ENCODE results near the gene SLC38A7. TPM values are rescaled to one million over a fixed set of nuclear protein-coding genes. Genes with fewer than 3 reads are reported as not detected.

Gene SLC38A7
- total and polyA plus RNA-seq, 2 of the 13 experiments (the other 11 are each of a cell fraction or from before 2014, with no cell fraction given), result 13.2 to 14.1 TPM

DNA sequence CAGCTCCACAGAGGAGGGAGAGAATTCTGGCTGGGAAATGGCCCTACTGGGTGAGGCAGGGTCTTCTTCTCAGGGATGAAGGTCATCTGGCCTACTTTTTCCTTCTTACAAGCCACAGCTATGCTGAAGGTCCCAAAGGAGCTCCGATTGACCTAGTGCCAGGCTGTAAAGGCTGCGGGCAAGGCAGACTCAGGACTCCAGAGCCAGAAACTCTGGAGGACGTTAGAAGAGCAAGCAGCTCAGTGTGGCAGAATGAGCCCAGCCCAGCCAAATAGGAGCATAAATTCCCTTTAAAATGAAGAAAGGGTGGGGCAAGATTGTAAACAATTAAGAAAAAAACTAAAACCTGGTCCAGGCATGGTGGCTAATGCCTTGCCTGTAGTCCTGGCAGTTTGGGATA lies 34.9 kb downstream of the SLC38A7 start:
- ChIA-PET POLR2A (interaction anchor here (2.4 kb wide), 1 partner anchor 14 kb away, joined by 13 read pairs; no protein-coding TSS in a partner anchor), CTCF (ENCODE audit: low intra/inter-chr PET ratio, low total read pairs) (no interaction called here)
- Histone ChIP-seq H3K9ac (ENCODE audit: insufficient read depth, low read depth, low read length) (no peak overlapping the region), H3K27me3 (ENCODE audit: control insufficient read depth in 1 of 2, insufficient read depth in 2 of 2, low read length in 2 of 2) (no peaks in the 10 kb centered on the region), H4K20me1 (ENCODE audit: insufficient read depth, low read length) (no peaks in the 10 kb centered on the region), H3K4me1 (ENCODE audit: insufficient read depth, low read length) (peaks cover 54% of the 10 kb centered on the region), H3K9me3 (ENCODE audit: low read length) (no peaks in the 10 kb centered on the region), H3K79me2 (ENCODE audit: insufficient read depth, low read length) (no peaks in the 10 kb centered on the region), H3K4me2 (ENCODE audit: low read depth, low read length) (peak overlapping the region; percentile 74), H2AFZ (ENCODE audit: low read length) (no peak overlapping the region), H3K36me3 (replicated peaks in 1 of 2; ENCODE audit: control insufficient read depth in 1 of 2, insufficient read depth in 2 of 2, low read length in 2 of 2) (no peaks in the 10 kb centered on the region), H3K4me3 (replicated peaks in 1 of 3; ENCODE audit: insufficient read depth in 1 of 3, low read depth in 2 of 3, low read length in 3 of 3) (peak overlapping the region in 1 of 3 experiments; percentile 44; a peak in 1 of 6 replicates), H3K27ac (ENCODE audit: extremely low read length, insufficient read depth, low read length) (no peak overlapping the region)
- in situ Hi-C loops (cut with HindIII; ENCODE audit: extremely low pct_ligation_motif_present, low pct_unique_long_range_greater_than_20kb), result no loop called here
- no TSS peak for BruUV-seq (replicated peaks)
- TF ChIP-seq BATF2 (CRISPR knock-in tag; IDR thresholded peaks at IDR 0.05) (no peak), ZNF484 (CRISPR knock-in tag; IDR thresholded peaks at IDR 0.05; ENCODE audit: borderline replicate concordance, low read depth) (no peak), ZKSCAN1 (IDR thresholded peaks at IDR 0.05; ENCODE audit: low read length) (0 out of 2 replicates have a peak, but pooled peaks have one; percentile 34), NR0B2 (CRISPR knock-in tag; IDR thresholded peaks at IDR 0.05) (0 out of 2 replicates have a peak, but pooled peaks have one; percentile 30)
- TF ChIP-seq, protein P1, sequence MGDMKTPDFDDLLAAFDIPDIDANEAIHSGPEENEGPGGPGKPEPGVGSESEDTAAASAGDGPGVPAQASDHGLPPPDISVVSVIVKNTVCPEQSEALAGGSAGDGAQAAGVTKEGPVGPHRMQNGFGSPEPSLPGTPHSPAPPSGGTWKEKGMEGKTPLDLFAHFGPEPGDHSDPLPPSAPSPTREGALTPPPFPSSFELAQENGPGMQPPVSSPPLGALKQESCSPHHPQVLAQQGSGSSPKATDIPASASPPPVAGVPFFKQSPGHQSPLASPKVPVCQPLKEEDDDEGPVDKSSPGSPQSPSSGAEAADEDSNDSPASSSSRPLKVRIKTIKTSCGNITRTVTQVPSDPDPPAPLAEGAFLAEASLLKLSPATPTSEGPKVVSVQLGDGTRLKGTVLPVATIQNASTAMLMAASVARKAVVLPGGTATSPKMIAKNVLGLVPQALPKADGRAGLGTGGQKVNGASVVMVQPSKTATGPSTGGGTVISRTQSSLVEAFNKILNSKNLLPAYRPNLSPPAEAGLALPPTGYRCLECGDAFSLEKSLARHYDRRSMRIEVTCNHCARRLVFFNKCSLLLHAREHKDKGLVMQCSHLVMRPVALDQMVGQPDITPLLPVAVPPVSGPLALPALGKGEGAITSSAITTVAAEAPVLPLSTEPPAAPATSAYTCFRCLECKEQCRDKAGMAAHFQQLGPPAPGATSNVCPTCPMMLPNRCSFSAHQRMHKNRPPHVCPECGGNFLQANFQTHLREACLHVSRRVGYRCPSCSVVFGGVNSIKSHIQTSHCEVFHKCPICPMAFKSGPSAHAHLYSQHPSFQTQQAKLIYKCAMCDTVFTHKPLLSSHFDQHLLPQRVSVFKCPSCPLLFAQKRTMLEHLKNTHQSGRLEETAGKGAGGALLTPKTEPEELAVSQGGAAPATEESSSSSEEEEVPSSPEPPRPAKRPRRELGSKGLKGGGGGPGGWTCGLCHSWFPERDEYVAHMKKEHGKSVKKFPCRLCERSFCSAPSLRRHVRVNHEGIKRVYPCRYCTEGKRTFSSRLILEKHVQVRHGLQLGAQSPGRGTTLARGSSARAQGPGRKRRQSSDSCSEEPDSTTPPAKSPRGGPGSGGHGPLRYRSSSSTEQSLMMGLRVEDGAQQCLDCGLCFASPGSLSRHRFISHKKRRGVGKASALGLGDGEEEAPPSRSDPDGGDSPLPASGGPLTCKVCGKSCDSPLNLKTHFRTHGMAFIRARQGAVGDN (CRISPR knock-in tag; IDR thresholded peaks at IDR 0.05), result no peak
- WGBS (ENCODE audit: low lambda C conversion rate), result 67% methylated on average over 3 of the region's 3 CpGs
- no peak for FAIRE-seq
- DNase-seq (ENCODE audit: low spot score), result no peak
- intact Hi-C loops (cut with micrococcal nuclease; ENCODE audit: unreplicated experiment), result no loop called here
- no peak for ATAC-seq

Measured in HepG2 (cell line).